ENCODE measurements around the gene KRT9. TPM values are rescaled to one million over a fixed set of nuclear protein-coding genes. Genes with fewer than 3 reads are reported as not detected.
A peak's percentile ranks its signal among the peaks of the same experiment; 100 is the strongest.
"Not testable (repeated sequence)": the region's sequence is repeated elsewhere in the genome, so short reads cannot be mapped to it uniquely, and the experiment has no call there.

Gene KRT9
- total RNA-seq, 1 experiment from 2014 or later, result 0.15 TPM

- BruUV-seq (replicated peaks), result not testable (repeated sequence)
- peak; percentile 91 for ATAC-seq
- peak within 1 kb of the TSS in 1 of 2 experiments; percentile 28; a peak in 1 of 4 replicates for H3K4me3 ChIP-seq (replicated peaks in 1 of 2; ENCODE audit: low read depth in 1 of 2, low read length in 2 of 2)
Measured at GRCh38 chr17:41612376-41613160, 40.7 kb upstream of the KRT9 start, which contains the start of gene KRT16. TSS of gene KRT16 (minus strand) at chr17:41612767. CDS start at chr17:41612688, 79 bp downstream.

GRCh38 chr17:41610965-41611640 is 39.2 kb upstream of the KRT9 start:
- no TSS peak for BruUV-seq (replicated peaks)
- ChIA-PET POLR2A (no interaction called here), CTCF (interaction anchor here (2.2 kb wide), 1 partner anchor 37 kb away, joined by 6 read pairs; no protein-coding TSS in a partner anchor), RAD21 (ENCODE audit: low non-redundant PET in 1 of 2, low total read pairs in 2 of 2, uncharacterized antibody in 2 of 2, unreplicated experiment in 2 of 2) (no interaction called here)
- TF ChIP-seq EGR1 (IDR thresholded peaks at IDR 0.05; ENCODE audit: low read depth), result no peak
- no peak for TF ChIP-seq RAD21 (IDR thresholded peaks at IDR 0.05; ENCODE audit: low read depth)
- TF ChIP-seq TCF7L2 (IDR thresholded peaks at IDR 0.05; ENCODE audit: borderline replicate concordance, extremely low read depth, insufficient read depth, insufficient read length), result no peak
- TF ChIP-seq CEBPB (IDR thresholded peaks at IDR 0.05; ENCODE audit: low read depth), result no peak
- no peak for TF ChIP-seq ELF1 (IDR thresholded peaks at IDR 0.05; ENCODE audit: borderline replicate concordance, low read depth)
- TF ChIP-seq ZBTB33 (IDR thresholded peaks at IDR 0.05; ENCODE audit: extremely low read depth, insufficient replicate concordance, low read length), result no peak
- TF ChIP-seq FOSL1 (IDR thresholded peaks at IDR 0.05; ENCODE audit: low read depth), result no peak
- TF ChIP-seq ZNF274 (IDR thresholded peaks at IDR 0.05; ENCODE audit: low read depth, low read length), result no peak
- TF ChIP-seq POLR2AphosphoS5 (IDR thresholded peaks at IDR 0.05; ENCODE audit: low read depth, low read length), result no peak
- TF ChIP-seq POLR2A (IDR thresholded peaks at IDR 0.05; ENCODE audit: borderline replicate concordance, extremely low read depth, insufficient read depth, insufficient read length), result no peak
- Histone ChIP-seq H3K36me3 (ENCODE audit: control insufficient read depth in 1 of 2, insufficient read depth in 2 of 2, low read length in 2 of 2) (no peaks in the 10 kb centered on the region), H3K27ac (ENCODE audit: low read depth, low read length) (no peak overlapping the region), H3K27me3 (ENCODE audit: insufficient read depth, low read length) (no peaks in the 10 kb centered on the region), H3K4me1 (ENCODE audit: control insufficient read depth in 1 of 2, insufficient read depth in 2 of 2, low read length in 2 of 2) (peaks cover 2 to 18% of the 10 kb centered on the region in 2 experiments; a peak in 3 of 4 replicates), H3K9me3 (ENCODE audit: control insufficient read depth in 1 of 2, insufficient read depth in 1 of 2, low read depth in 1 of 2, low read length in 2 of 2) (no peaks in the 10 kb centered on the region; a peak in 1 of 4 replicates), H2AFZ (ENCODE audit: low read depth, low read length, poor library complexity, severe bottlenecking) (no peak overlapping the region), H3K9me2 (ENCODE audit: insufficient read depth) (no peaks in the 10 kb centered on the region), H3K79me2 (ENCODE audit: insufficient read depth, low read length) (no peaks in the 10 kb centered on the region), H3K4me3 (replicated peaks in 1 of 2; ENCODE audit: low read depth in 1 of 2, low read length in 2 of 2) (no peak overlapping the region), H4K20me1 (ENCODE audit: insufficient read depth) (no peaks in the 10 kb centered on the region), H3K9ac (ENCODE audit: low read length) (no peak overlapping the region), H3K4me2 (ENCODE audit: low read length) (no peak overlapping the region)
- DNase-seq (ENCODE audit: low read depth, low spot score) (no peak), ATAC-seq (no peak)
- intact Hi-C loops (cut with micrococcal nuclease), result no loop called here

More at GRCh38 chr17:41612376-41613160, 40.7 kb upstream of the KRT9 start, which contains the start of gene KRT16:
- Histone ChIP-seq H3K4me1 (ENCODE audit: control insufficient read depth in 1 of 2, insufficient read depth in 2 of 2, low read length in 2 of 2) (peaks cover 2 to 18% of the 10 kb centered on the region in 2 experiments; a peak in 3 of 4 replicates), H3K27ac (ENCODE audit: low read depth, low read length) (0 out of 2 replicates have a peak within 1 kb of the TSS, but pooled peaks have one; percentile 16), H3K9ac (ENCODE audit: low read length) (peak within 1 kb of the TSS; percentile 24; the same call in 1 of the 2 replicates), H2AFZ (ENCODE audit: low read depth, low read length, poor library complexity, severe bottlenecking) (peak within 1 kb of the TSS; percentile 76), H3K4me2 (ENCODE audit: low read length) (peak within 1 kb of the TSS; percentile 67)
- peak; percentile 43 for TF ChIP-seq FOSL1 (IDR thresholded peaks at IDR 0.05; ENCODE audit: low read depth)
- H3K36me3 ChIP-seq (ENCODE audit: control insufficient read depth in 1 of 2, insufficient read depth in 2 of 2, low read length in 2 of 2); H3K27me3 ChIP-seq (ENCODE audit: insufficient read depth, low read length); CTCF ChIA-PET; POLR2A ChIA-PET; intact Hi-C loops (cut with micrococcal nuclease); H3K9me2 ChIP-seq (ENCODE audit: insufficient read depth); H3K79me2 ChIP-seq (ENCODE audit: insufficient read depth, low read length); RAD21 ChIA-PET (ENCODE audit: low non-redundant PET in 1 of 2, low total read pairs in 2 of 2, uncharacterized antibody in 2 of 2, unreplicated experiment in 2 of 2); H3K9me3 ChIP-seq (ENCODE audit: control insufficient read depth in 1 of 2, insufficient read depth in 1 of 2, low read depth in 1 of 2, low read length in 2 of 2); H4K20me1 ChIP-seq (ENCODE audit: insufficient read depth): not testable (repeated sequence)
- peak; percentile 32 for DNase-seq (ENCODE audit: low read depth, low spot score)
